HG03342 (cell line): Measurements from ENCODE around the gene KRT15.

Experiments
- ATAC-seq: cut with Tn5 transposase; IDR thresholded peaks from one replicate; pipeline ENCODE4 v1.9.1; 2021; ENCODE audit warnings: mild to moderate bottlenecking, moderate library complexity; ENCODE audit not compliant: unreplicated experiment

KRT15 gene

GRCh38 chr17:41527063-41528023 is 8.7 kb upstream of the KRT15 start:
- no peak for ATAC-seq

GRCh38 chr17:41524261-41524660 is 5.6 kb upstream of the KRT15 start:
- no peak for ATAC-seq

- ATAC-seq = no peak
These were observed 5.1 kb upstream of the KRT15 start for GRCh38 chr17:41523787-41524186.

- no peak for ATAC-seq
These were observed 4.5 kb upstream of the KRT15 start for GRCh38 chr17:41523225-41523593.

GRCh38 chr17:41522301-41523224 is 3.9 kb upstream of the KRT15 start:
- no peak for ATAC-seq

- no peak for ATAC-seq
These were observed 3.0 kb upstream of the KRT15 start for GRCh38 chr17:41521574-41522261.

GRCh38 chr17:41520821-41521521 is 2.3 kb upstream of the KRT15 start:
- ATAC-seq = no peak

GRCh38 chr17:41519501-41520224 is 973 bp upstream of the KRT15 start:
- ATAC-seq = no peak

GRCh38 chr17:41518031-41518430 is 659 bp downstream of the KRT15 start:
- ATAC-seq = no peak

GRCh38 chr17:41516830-41517283 is 1.8 kb downstream of the KRT15 start:
- no peak for ATAC-seq

- no peak for ATAC-seq
These were observed 2.4 kb downstream of the KRT15 start for GRCh38 chr17:41516147-41516829.

GRCh38 chr17:41513168-41513547 is 5.5 kb downstream of the KRT15 start:
- no peak for ATAC-seq

- no peak for ATAC-seq
These were observed 6.0 kb downstream of the KRT15 start for GRCh38 chr17:41512546-41513167.

GRCh38 chr17:41511716-41512115 is 7.0 kb downstream of the KRT15 start:
- no peak for ATAC-seq

- no peak for ATAC-seq
These were observed 7.6 kb downstream of the KRT15 start for GRCh38 chr17:41511116-41511515.

- ATAC-seq = no peak
These were observed 8.2 kb downstream of the KRT15 start for GRCh38 chr17:41510251-41511065.

GRCh38 chr17:41507315-41507880 is 11.3 kb downstream of the KRT15 start:
- ATAC-seq = no peak
